Mammary epithelial cell (primary cell): Measurements from ENCODE around the gene EHF.

Experiments used
- CTCF ChIP-seq, 2 donors: IDR thresholded peaks in 1 of 2; conservative IDR thresholded peaks in 1 of 2; 2 replicates each; pipeline ENCODE4 v1.5.1; 2011 to 2012; ENCODE audit warnings: inconsistent platforms in 2 of 2, low read length in 2 of 2, mild to moderate bottlenecking in 2 of 2, control low read depth in 1 of 2, low read depth in 1 of 2; ENCODE audit not compliant: insufficient read depth in 1 of 2; ENCODE audit errors: extremely low read depth in 1 of 2
- EZH2 ChIP-seq: IDR thresholded peaks from 2 replicates; pipeline ENCODE4 v1.6.1; 2012; ENCODE audit warnings: low read length, inconsistent platforms, borderline replicate concordance

- no peak for TF ChIP-seq CTCF (conservative IDR thresholded peaks at IDR 0.05 in 1 of 2, IDR thresholded peaks at IDR 0.05 in 1 of 2; ENCODE audit: extremely low read depth in 1 of 2, insufficient read depth in 1 of 2, low read depth in 1 of 2, low read length in 2 of 2)
- no peak for TF ChIP-seq EZH2
These were observed 35.6 kb upstream of the EHF start for GRCh38 chr11:34585304-34585734.
